Ovary (tissue), 3 donors: ENCODE results near the gene TAAR8.

Source experiments
- POLR2A ChIP-seq: fragments of 450-650 bp; IDR thresholded peaks from one replicate; pipeline ENCODE4 v1.6.1; 2017; ENCODE audit warnings: antibody characterized with exemption, mild to moderate bottlenecking, moderate library complexity
- TF ChIP-seq, protein P1 (sequence below), 3 donors: fragments of 450-650 bp in 2 of 3; fragments of 200-600 bp in 1 of 3; IDR thresholded peaks; one replicate each; pipeline versions ENCODE4 v1.5.1 to v1.8.0; 2016 to 2022; ENCODE audit warnings: antibody characterized with exemption in 3 of 3, mild to moderate bottlenecking in 1 of 3
- donor health status: DM: no; HTN: no; CAD: no.

DNA sequence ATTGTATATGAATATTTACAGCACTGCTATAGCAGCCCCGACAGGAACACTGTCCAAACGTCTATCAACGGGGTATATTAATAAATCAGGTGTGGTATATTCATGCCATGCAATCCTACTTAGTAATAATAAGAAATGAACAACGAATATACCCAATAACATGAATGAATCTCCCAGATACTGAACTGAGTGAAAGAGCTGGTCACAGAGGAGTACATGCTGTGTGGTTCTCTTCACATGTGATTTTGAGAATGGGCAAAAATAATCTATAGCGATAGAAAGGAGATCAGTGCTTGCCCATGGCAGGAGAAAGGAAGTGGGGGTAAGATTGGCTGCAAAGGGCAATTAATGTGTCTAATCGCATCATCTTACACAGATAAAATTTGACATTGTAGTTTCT, 13.9 kb downstream of the TAAR8 start:
- TF ChIP-seq, protein P1, sequence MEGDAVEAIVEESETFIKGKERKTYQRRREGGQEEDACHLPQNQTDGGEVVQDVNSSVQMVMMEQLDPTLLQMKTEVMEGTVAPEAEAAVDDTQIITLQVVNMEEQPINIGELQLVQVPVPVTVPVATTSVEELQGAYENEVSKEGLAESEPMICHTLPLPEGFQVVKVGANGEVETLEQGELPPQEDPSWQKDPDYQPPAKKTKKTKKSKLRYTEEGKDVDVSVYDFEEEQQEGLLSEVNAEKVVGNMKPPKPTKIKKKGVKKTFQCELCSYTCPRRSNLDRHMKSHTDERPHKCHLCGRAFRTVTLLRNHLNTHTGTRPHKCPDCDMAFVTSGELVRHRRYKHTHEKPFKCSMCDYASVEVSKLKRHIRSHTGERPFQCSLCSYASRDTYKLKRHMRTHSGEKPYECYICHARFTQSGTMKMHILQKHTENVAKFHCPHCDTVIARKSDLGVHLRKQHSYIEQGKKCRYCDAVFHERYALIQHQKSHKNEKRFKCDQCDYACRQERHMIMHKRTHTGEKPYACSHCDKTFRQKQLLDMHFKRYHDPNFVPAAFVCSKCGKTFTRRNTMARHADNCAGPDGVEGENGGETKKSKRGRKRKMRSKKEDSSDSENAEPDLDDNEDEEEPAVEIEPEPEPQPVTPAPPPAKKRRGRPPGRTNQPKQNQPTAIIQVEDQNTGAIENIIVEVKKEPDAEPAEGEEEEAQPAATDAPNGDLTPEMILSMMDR (IDR thresholded peaks at IDR 0.05): no peak
- TF ChIP-seq POLR2A: no peak
